ENCODE data around the gene DNAJA2. TPM values are rescaled to one million over a fixed set of nuclear protein-coding genes. Genes with fewer than 3 reads are reported as not detected.

The DNAJA2 gene
- total and polyA plus RNA-seq, 12 donors, result 34.7 to 96.8 (median 71.4) TPM

GRCh38 chr16:46932802-46933201, 40.7 kb downstream of the DNAJA2 start:
- Histone ChIP-seq H3K9me3 (replicated peaks in 1 of 3) (no peaks in the 10 kb centered on the region), H3K36me3 (replicated peaks in 1 of 2) (no peaks in the 10 kb centered on the region), H3K4me1 (replicated peaks in 1 of 2) (no peaks in the 10 kb centered on the region), H3K27me3 (no peaks in the 10 kb centered on the region), H3K4me3 (no peak overlapping the region), H3K27ac (no peak overlapping the region)
- 69 to 78% (median 73%) methylated on average over 7 of the region's 7 CpGs for WGBS, 4 donors
- TF ChIP-seq CTCF (IDR thresholded peaks at IDR 0.05), result no peak
- no peak for TF ChIP-seq POLR2A (IDR thresholded peaks at IDR 0.05)
- intact Hi-C loops (cut with DNase I), result no loop called here
- DNase-seq, result no peak

GRCh38 chr16:46930861-46931260, 42.6 kb downstream of the DNAJA2 start:
- intact Hi-C loops (cut with DNase I), result no loop called here
- TF ChIP-seq CTCF (IDR thresholded peaks at IDR 0.05) (no peak), POLR2A (IDR thresholded peaks at IDR 0.05) (no peak)
- Histone ChIP-seq H3K27me3 (no peaks in the 10 kb centered on the region), H3K36me3 (replicated peaks in 1 of 2) (no peaks in the 10 kb centered on the region), H3K9me3 (replicated peaks in 1 of 3) (no peaks in the 10 kb centered on the region), H3K4me3 (no peak overlapping the region), H3K27ac (no peak overlapping the region), H3K4me1 (replicated peaks in 1 of 2) (no peaks in the 10 kb centered on the region)
- 87 to 91% (median 90%) methylated on average over 8 of the region's 8 CpGs for WGBS, 4 donors
- DNase-seq, result no peak

GRCh38 chr16:46929378-46930332, 43.8 kb downstream of the DNAJA2 start:
- Histone ChIP-seq H3K4me1 (replicated peaks in 1 of 2) (no peaks in the 10 kb centered on the region), H3K27me3 (no peaks in the 10 kb centered on the region), H3K36me3 (replicated peaks in 1 of 2) (no peaks in the 10 kb centered on the region), H3K27ac (no peak overlapping the region), H3K4me3 (no peak overlapping the region), H3K9me3 (replicated peaks in 1 of 3) (no peaks in the 10 kb centered on the region)
- peak; percentile 63 to 82 (median 76) for DNase-seq
- WGBS, 4 donors, result 33 to 67% (median 58%) methylated on average over 20 to 43 of the region's 43 CpGs
- intact Hi-C loops (cut with DNase I), result loop anchor here (5.0 kb wide), 1 partner anchor 77 kb away; no protein-coding TSS in a partner anchor
- TF ChIP-seq CTCF (IDR thresholded peaks at IDR 0.05), result peak; percentile 76 to 93 (median 82)
- TF ChIP-seq POLR2A (IDR thresholded peaks at IDR 0.05), result no peak

- 77 to 84% (median 80%) methylated on average over 14 to 15 of the region's 15 CpGs for WGBS, 4 donors
- Histone ChIP-seq H3K9me3 (replicated peaks in 1 of 3) (no peaks in the 10 kb centered on the region), H3K27me3 (no peaks in the 10 kb centered on the region), H3K27ac (no peak overlapping the region), H3K36me3 (replicated peaks in 1 of 2) (no peaks in the 10 kb centered on the region), H3K4me3 (no peak overlapping the region), H3K4me1 (replicated peaks in 1 of 2) (peaks cover 0 to under 1% of the 10 kb centered on the region in 2 donors)
- peak in 1 of 7 donors; percentile 16 for DNase-seq
- no peak for TF ChIP-seq CTCF (IDR thresholded peaks at IDR 0.05)
- TF ChIP-seq POLR2A (IDR thresholded peaks at IDR 0.05), result no peak
- intact Hi-C loops (cut with DNase I), result loop anchor here (5.0 kb wide), 1 partner anchor 77 kb away; no protein-coding TSS in a partner anchor
Measured at GRCh38 chr16:46928811-46929210, 44.7 kb downstream of the DNAJA2 start.
